ENCODE data around the gene CGNL1.

The CGNL1 gene

GRCh38 chr15:57422113-57422754 lies 45.9 kb downstream of the CGNL1 start:
- H3K4me3 ChIP-seq (ENCODE audit: low read length) = no peak overlapping the region
- H3K27ac ChIP-seq (ENCODE audit: low read length) = no peak overlapping the region
- H3K79me2 ChIP-seq (ENCODE audit: low read length) = no peaks in the 10 kb centered on the region
- peaks cover 10% of the 10 kb centered on the region for H3K4me1 ChIP-seq (ENCODE audit: low read length)
- no peaks in the 10 kb centered on the region for H3K27me3 ChIP-seq (ENCODE audit: low read depth, low read length)
- no peaks in the 10 kb centered on the region for H3K9me3 ChIP-seq (ENCODE audit: insufficient read depth, low read length)
- no peak overlapping the region for H2AFZ ChIP-seq (ENCODE audit: low read depth, low read length)
- H4K20me1 ChIP-seq (ENCODE audit: insufficient read depth, low read length) = no peaks in the 10 kb centered on the region
- TF ChIP-seq CTCF (IDR thresholded peaks at IDR 0.05; ENCODE audit: low read depth, low read length) (no peak), EZH2phosphoT487 (IDR thresholded peaks at IDR 0.05; ENCODE audit: low read depth) (no peak)
- no peak overlapping the region for H3K4me2 ChIP-seq (ENCODE audit: low read length)
- H3K9ac ChIP-seq (ENCODE audit: low read length) = no peak overlapping the region
- H3K36me3 ChIP-seq (replicated peaks; ENCODE audit: low read depth, low read length) = no peaks in the 10 kb centered on the region

GRCh38 chr15:57423599-57424140 lies 47.4 kb downstream of the CGNL1 start:
- H3K9me3 ChIP-seq (ENCODE audit: insufficient read depth, low read length) = no peaks in the 10 kb centered on the region
- H4K20me1 ChIP-seq (ENCODE audit: insufficient read depth, low read length) = no peaks in the 10 kb centered on the region
- no peaks in the 10 kb centered on the region for H3K36me3 ChIP-seq (replicated peaks; ENCODE audit: low read depth, low read length)
- no peaks in the 10 kb centered on the region for H3K27me3 ChIP-seq (ENCODE audit: low read depth, low read length)
- H3K4me1 ChIP-seq (ENCODE audit: low read length) = peaks cover 10% of the 10 kb centered on the region
- no peak overlapping the region for H3K4me2 ChIP-seq (ENCODE audit: low read length)
- TF ChIP-seq CTCF (IDR thresholded peaks at IDR 0.05; ENCODE audit: low read depth, low read length) = no peak
- TF ChIP-seq EZH2phosphoT487 (IDR thresholded peaks at IDR 0.05; ENCODE audit: low read depth) = no peak
- no peaks in the 10 kb centered on the region for H3K79me2 ChIP-seq (ENCODE audit: low read length)
- H3K4me3 ChIP-seq (ENCODE audit: low read length) = no peak overlapping the region
- H2AFZ ChIP-seq (ENCODE audit: low read depth, low read length) = no peak overlapping the region
- H3K27ac ChIP-seq (ENCODE audit: low read length) = no peak overlapping the region
- H3K9ac ChIP-seq (ENCODE audit: low read length) = no peak overlapping the region

GRCh38 chr15:57424628-57425405 lies 48.5 kb downstream of the CGNL1 start:
- H3K4me3 ChIP-seq (ENCODE audit: low read length) = no peak overlapping the region
- no peak overlapping the region for H3K9ac ChIP-seq (ENCODE audit: low read length)
- H3K4me2 ChIP-seq (ENCODE audit: low read length) = no peak overlapping the region
- H2AFZ ChIP-seq (ENCODE audit: low read depth, low read length) = no peak overlapping the region
- TF ChIP-seq EZH2phosphoT487 (IDR thresholded peaks at IDR 0.05; ENCODE audit: low read depth) = no peak
- TF ChIP-seq CTCF (IDR thresholded peaks at IDR 0.05; ENCODE audit: low read depth, low read length) = no peak
- no peaks in the 10 kb centered on the region for H4K20me1 ChIP-seq (ENCODE audit: insufficient read depth, low read length)
- no peaks in the 10 kb centered on the region for H3K9me3 ChIP-seq (ENCODE audit: insufficient read depth, low read length)
- H3K27me3 ChIP-seq (ENCODE audit: low read depth, low read length) = no peaks in the 10 kb centered on the region
- H3K27ac ChIP-seq (ENCODE audit: low read length) = no peak overlapping the region
- H3K4me1 ChIP-seq (ENCODE audit: low read length) = peaks cover 10% of the 10 kb centered on the region
- H3K79me2 ChIP-seq (ENCODE audit: low read length) = no peaks in the 10 kb centered on the region
- H3K36me3 ChIP-seq (replicated peaks; ENCODE audit: low read depth, low read length) = no peaks in the 10 kb centered on the region

GRCh38 chr15:57425842-57426241 lies 49.5 kb downstream of the CGNL1 start:
- H3K27ac ChIP-seq (ENCODE audit: low read length) = no peak overlapping the region
- H3K9ac ChIP-seq (ENCODE audit: low read length) = no peak overlapping the region
- H4K20me1 ChIP-seq (ENCODE audit: insufficient read depth, low read length) = no peaks in the 10 kb centered on the region
- peaks cover 10% of the 10 kb centered on the region for H3K4me1 ChIP-seq (ENCODE audit: low read length)
- H3K79me2 ChIP-seq (ENCODE audit: low read length) = no peaks in the 10 kb centered on the region
- no peaks in the 10 kb centered on the region for H3K27me3 ChIP-seq (ENCODE audit: low read depth, low read length)
- H2AFZ ChIP-seq (ENCODE audit: low read depth, low read length) = no peak overlapping the region
- no peak overlapping the region for H3K4me3 ChIP-seq (ENCODE audit: low read length)
- no peaks in the 10 kb centered on the region for H3K9me3 ChIP-seq (ENCODE audit: insufficient read depth, low read length)
- no peaks in the 10 kb centered on the region for H3K36me3 ChIP-seq (replicated peaks; ENCODE audit: low read depth, low read length)
- H3K4me2 ChIP-seq (ENCODE audit: low read length) = no peak overlapping the region
- TF ChIP-seq CTCF (IDR thresholded peaks at IDR 0.05; ENCODE audit: low read depth, low read length) = no peak
- no peak for TF ChIP-seq EZH2phosphoT487 (IDR thresholded peaks at IDR 0.05; ENCODE audit: low read depth)

Data from OCI-LY3 (cell line).